Keratinocyte (primary cell): ENCODE measurements around the gene SERPINB1.

ENCODE experiments used
- EZH2 ChIP-seq: IDR thresholded peaks from one replicate; pipeline ENCODE4 v1.6.1; 2012; ENCODE audit warnings: inconsistent platforms, mild to moderate bottlenecking, low read length, moderate library complexity
- TF ChIP-seq, protein P1 (sequence below), 3 experiments: IDR thresholded peaks in 1 of 3; conservative IDR thresholded peaks in 1 of 3; optimal IDR thresholded peaks in 1 of 3; 2 replicates in 2 of 3; 3 replicates in 1 of 3; pipeline versions ENCODE3 to v1.5.1; 2011; ENCODE audit warnings: low read length in 3 of 3, mild to moderate bottlenecking in 3 of 3, moderate library complexity in 2 of 3, control low read depth in 1 of 3, inconsistent platforms in 1 of 3; ENCODE audit not compliant: insufficient read depth in 2 of 3; ENCODE audit errors: extremely low read depth in 1 of 3

DNA sequence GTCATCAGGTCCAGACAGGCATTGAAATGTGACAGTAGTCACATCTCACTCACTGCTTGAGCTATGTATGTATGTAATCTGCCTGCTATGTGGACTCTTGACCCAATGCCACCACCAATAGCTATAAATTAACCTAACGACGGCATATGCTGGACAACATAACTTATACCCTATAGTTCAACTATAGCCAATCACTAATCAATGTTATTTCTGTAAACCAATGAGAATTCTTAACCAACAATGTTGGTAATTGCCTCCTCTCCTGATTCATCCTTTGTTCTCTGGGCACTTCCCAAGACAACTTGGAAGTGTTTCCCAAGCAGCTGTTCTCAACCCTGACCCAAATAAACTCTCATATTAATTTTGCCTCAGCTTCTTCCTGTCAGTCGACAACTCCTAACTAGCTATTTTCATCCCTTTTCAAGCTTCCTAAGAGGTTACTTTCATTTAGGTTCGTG, 24.1 kb upstream of the SERPINB1 start:
- TF ChIP-seq, protein P1, sequence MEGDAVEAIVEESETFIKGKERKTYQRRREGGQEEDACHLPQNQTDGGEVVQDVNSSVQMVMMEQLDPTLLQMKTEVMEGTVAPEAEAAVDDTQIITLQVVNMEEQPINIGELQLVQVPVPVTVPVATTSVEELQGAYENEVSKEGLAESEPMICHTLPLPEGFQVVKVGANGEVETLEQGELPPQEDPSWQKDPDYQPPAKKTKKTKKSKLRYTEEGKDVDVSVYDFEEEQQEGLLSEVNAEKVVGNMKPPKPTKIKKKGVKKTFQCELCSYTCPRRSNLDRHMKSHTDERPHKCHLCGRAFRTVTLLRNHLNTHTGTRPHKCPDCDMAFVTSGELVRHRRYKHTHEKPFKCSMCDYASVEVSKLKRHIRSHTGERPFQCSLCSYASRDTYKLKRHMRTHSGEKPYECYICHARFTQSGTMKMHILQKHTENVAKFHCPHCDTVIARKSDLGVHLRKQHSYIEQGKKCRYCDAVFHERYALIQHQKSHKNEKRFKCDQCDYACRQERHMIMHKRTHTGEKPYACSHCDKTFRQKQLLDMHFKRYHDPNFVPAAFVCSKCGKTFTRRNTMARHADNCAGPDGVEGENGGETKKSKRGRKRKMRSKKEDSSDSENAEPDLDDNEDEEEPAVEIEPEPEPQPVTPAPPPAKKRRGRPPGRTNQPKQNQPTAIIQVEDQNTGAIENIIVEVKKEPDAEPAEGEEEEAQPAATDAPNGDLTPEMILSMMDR (optimal IDR thresholded peaks at IDR 0.05 in 1 of 3, IDR thresholded peaks at IDR 0.05 in 1 of 3, conservative IDR thresholded peaks at IDR 0.05 in 1 of 3; ENCODE audit: extremely low read depth in 1 of 3, insufficient read depth in 2 of 3, low read length in 3 of 3), result no peak
- no peak for TF ChIP-seq EZH2
